ENCODE results near the gene GATAD1.

DNA sequence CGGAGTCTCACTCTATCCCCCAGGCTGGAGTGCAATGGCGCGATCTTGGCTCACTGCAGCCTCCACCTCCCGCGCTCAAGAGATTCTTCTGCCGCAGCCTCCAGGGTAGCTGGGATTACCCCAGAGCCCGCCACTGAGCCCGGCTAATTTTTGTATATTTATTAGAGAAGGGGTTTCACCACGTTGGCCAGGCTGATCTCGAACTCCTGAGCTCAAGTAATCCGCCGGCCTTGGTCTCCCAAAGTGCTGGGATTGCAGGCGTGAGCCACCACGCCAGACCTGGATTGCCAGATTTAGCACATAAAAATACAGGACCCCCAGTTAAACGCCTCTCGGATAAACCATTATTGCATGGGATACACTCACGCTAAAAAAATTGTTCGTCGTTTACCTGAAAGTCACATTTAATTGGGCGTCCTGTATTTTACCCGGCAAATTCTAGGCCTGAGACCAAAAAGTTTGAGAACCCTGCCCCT is 375 bp upstream of the GATAD1 start:
- TF ChIP-seq, protein P1, sequence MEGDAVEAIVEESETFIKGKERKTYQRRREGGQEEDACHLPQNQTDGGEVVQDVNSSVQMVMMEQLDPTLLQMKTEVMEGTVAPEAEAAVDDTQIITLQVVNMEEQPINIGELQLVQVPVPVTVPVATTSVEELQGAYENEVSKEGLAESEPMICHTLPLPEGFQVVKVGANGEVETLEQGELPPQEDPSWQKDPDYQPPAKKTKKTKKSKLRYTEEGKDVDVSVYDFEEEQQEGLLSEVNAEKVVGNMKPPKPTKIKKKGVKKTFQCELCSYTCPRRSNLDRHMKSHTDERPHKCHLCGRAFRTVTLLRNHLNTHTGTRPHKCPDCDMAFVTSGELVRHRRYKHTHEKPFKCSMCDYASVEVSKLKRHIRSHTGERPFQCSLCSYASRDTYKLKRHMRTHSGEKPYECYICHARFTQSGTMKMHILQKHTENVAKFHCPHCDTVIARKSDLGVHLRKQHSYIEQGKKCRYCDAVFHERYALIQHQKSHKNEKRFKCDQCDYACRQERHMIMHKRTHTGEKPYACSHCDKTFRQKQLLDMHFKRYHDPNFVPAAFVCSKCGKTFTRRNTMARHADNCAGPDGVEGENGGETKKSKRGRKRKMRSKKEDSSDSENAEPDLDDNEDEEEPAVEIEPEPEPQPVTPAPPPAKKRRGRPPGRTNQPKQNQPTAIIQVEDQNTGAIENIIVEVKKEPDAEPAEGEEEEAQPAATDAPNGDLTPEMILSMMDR (IDR thresholded peaks at IDR 0.05), result no peak; the same call in 1 of the 2 replicates
- TF ChIP-seq, protein P2, sequence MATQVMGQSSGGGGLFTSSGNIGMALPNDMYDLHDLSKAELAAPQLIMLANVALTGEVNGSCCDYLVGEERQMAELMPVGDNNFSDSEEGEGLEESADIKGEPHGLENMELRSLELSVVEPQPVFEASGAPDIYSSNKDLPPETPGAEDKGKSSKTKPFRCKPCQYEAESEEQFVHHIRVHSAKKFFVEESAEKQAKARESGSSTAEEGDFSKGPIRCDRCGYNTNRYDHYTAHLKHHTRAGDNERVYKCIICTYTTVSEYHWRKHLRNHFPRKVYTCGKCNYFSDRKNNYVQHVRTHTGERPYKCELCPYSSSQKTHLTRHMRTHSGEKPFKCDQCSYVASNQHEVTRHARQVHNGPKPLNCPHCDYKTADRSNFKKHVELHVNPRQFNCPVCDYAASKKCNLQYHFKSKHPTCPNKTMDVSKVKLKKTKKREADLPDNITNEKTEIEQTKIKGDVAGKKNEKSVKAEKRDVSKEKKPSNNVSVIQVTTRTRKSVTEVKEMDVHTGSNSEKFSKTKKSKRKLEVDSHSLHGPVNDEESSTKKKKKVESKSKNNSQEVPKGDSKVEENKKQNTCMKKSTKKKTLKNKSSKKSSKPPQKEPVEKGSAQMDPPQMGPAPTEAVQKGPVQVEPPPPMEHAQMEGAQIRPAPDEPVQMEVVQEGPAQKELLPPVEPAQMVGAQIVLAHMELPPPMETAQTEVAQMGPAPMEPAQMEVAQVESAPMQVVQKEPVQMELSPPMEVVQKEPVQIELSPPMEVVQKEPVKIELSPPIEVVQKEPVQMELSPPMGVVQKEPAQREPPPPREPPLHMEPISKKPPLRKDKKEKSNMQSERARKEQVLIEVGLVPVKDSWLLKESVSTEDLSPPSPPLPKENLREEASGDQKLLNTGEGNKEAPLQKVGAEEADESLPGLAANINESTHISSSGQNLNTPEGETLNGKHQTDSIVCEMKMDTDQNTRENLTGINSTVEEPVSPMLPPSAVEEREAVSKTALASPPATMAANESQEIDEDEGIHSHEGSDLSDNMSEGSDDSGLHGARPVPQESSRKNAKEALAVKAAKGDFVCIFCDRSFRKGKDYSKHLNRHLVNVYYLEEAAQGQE (IDR thresholded peaks at IDR 0.05; ENCODE audit: insufficient read depth in 1 of 2, low read depth in 2 of 2, low read length in 1 of 2), result no peak
- TF ChIP-seq POLR2AphosphoS5 (IDR thresholded peaks at IDR 0.05; ENCODE audit: low read depth, low read length), result no peak
- no peak for TF ChIP-seq SIN3A (IDR thresholded peaks at IDR 0.05; ENCODE audit: borderline replicate concordance, insufficient read depth, low read depth, low read length)

Data from Panc1 (cell line).